Endothelial cell of umbilical vein (primary cell): ENCODE measurements around the gene B4GALNT3. TPM values are rescaled to one million over a fixed set of nuclear protein-coding genes. Genes with fewer than 3 reads are reported as not detected.
A peak's percentile ranks its signal among the peaks of the same experiment; 100 is the strongest.

Experiments used
- BruUV-seq: library from RNA; stranded (reverse); fragments of 400-500 nt; replicated peaks from 2 replicates; lab custom pipeline; 2021; lab: Mats Ljungman, UMichigan
- CTCF ChIA-PET: fragments of 300-600, 350-600 bp; sonication (Branson Sonifier 250); formaldehyde crosslinking; loops from one replicate; lab custom pipeline; 2021; ENCODE audit warnings: antibody characterized with exemption, inconsistent platforms; lab: Charles Lee
- POLR2A ChIA-PET: fragments of 300-600, 350-600 bp; sonication (Branson Sonifier 250); formaldehyde crosslinking; loops from one replicate; lab custom pipeline; 2021; ENCODE audit warnings: antibody characterized with exemption, inconsistent platforms; lab: Charles Lee
- DNase-seq: peaks from one replicate; pipeline ENCODE4 v3.0.0-alpha.2; 2011; ENCODE audit warnings: low read depth, low spot score
- FAIRE-seq: peaks from 2 replicates; lab custom pipeline; 2011; peaks lifted over from hg19 to GRCh38; lab: Jason Lieb, UNC
- H2AFZ ChIP-seq: 2 replicates; pipeline ENCODE4 v1.6.0; 2012; ENCODE audit warnings: low read depth, low read length, control low read depth, inconsistent platforms
- H3K27ac ChIP-seq: 2 replicates; pipeline ENCODE4 v1.5.1; 2011; ENCODE audit warnings: low read depth, mild to moderate bottlenecking, control low read depth, low read length, moderate library complexity; ENCODE audit not compliant: insufficient read depth
- H3K27me3 ChIP-seq, 2 experiments: 2 replicates each; pipeline versions ENCODE4 v1.6.0 to v1.6.1; 2011; ENCODE audit warnings: low read length in 2 of 2, mixed read lengths in 1 of 2; ENCODE audit not compliant: control insufficient read depth in 2 of 2, insufficient read depth in 2 of 2
- H3K36me3 ChIP-seq, 2 experiments: 2 replicates in 1 of 2; 3 replicates in 1 of 2; pipeline ENCODE4 v1.5.1; 2011; ENCODE audit warnings: low read length in 2 of 2, mild to moderate bottlenecking in 1 of 2, moderate library complexity in 1 of 2; ENCODE audit not compliant: control insufficient read depth in 2 of 2, insufficient read depth in 2 of 2; ENCODE audit errors: extremely low read depth in 1 of 2
- H3K4me1 ChIP-seq: 3 replicates; pipeline ENCODE4 v1.5.1; 2011; ENCODE audit warnings: mild to moderate bottlenecking, low read length; ENCODE audit not compliant: control insufficient read depth, insufficient read depth; ENCODE audit errors: extremely low read depth
- H3K4me2 ChIP-seq: 2 replicates; pipeline ENCODE4 v1.6.1; 2011; ENCODE audit warnings: low read length, control low read depth, mixed read lengths; ENCODE audit not compliant: insufficient read depth
- H3K4me3 ChIP-seq, 3 experiments: fragments of 200-600 bp in 1 of 3; sonication (generic), shearing (Covaris generic) in 1 of 3; replicated peaks in 1 of 3; 2 replicates each; pipeline ENCODE4 v1.5.1; 2011 to 2016; ENCODE audit warnings: control low read depth in 3 of 3, low read length in 3 of 3, mild to moderate bottlenecking in 2 of 3, inconsistent platforms in 1 of 3, low read depth in 1 of 3, moderate library complexity in 1 of 3; ENCODE audit not compliant: insufficient read depth in 1 of 3
- H3K79me2 ChIP-seq: 2 replicates; pipeline ENCODE4 v1.6.0; 2012; ENCODE audit warnings: low read length, inconsistent platforms; ENCODE audit not compliant: control insufficient read depth, insufficient read depth
- H3K9ac ChIP-seq: replicated peaks from 2 replicates; pipeline ENCODE3; 2011; ENCODE audit warnings: low read length, control low read depth; ENCODE audit not compliant: insufficient read depth; ENCODE audit errors: extremely low read depth
- H3K9me1 ChIP-seq: replicated peaks from 3 replicates; pipeline ENCODE4 v1.6.0; 2011; ENCODE audit warnings: mild to moderate bottlenecking, low read length; ENCODE audit not compliant: control insufficient read depth, insufficient read depth; ENCODE audit errors: extremely low read depth
- H3K9me3 ChIP-seq: replicated peaks from 2 replicates; pipeline ENCODE4 v1.5.1; 2012; ENCODE audit warnings: low read length, inconsistent platforms; ENCODE audit not compliant: control insufficient read depth, insufficient read depth
- H4K20me1 ChIP-seq: replicated peaks from 2 replicates; pipeline ENCODE3; 2011; ENCODE audit warnings: mild to moderate bottlenecking, low read length; ENCODE audit not compliant: control insufficient read depth, insufficient read depth; ENCODE audit errors: extremely low read depth
- EZH2 ChIP-seq: IDR thresholded peaks from 2 replicates; pipeline ENCODE4 v1.6.1; 2012; ENCODE audit warnings: borderline replicate concordance, low read depth, mild to moderate bottlenecking, moderate library complexity, low read length, inconsistent platforms; ENCODE audit not compliant: severe bottlenecking
- FOS ChIP-seq: IDR thresholded peaks from 2 replicates; pipeline ENCODE4 v1.6.1; 2011; ENCODE audit warnings: mild to moderate bottlenecking, low read length, moderate library complexity, borderline replicate concordance; ENCODE audit not compliant: insufficient read depth
- GATA2 ChIP-seq: IDR thresholded peaks from 2 replicates; pipeline ENCODE4 v1.7.0; 2011; ENCODE audit warnings: low read depth, mild to moderate bottlenecking, moderate library complexity, mixed read lengths, low read length; ENCODE audit not compliant: insufficient read length, insufficient read depth
- JUN ChIP-seq: IDR thresholded peaks from 2 replicates; pipeline ENCODE4 v1.6.1; 2011; ENCODE audit warnings: borderline replicate concordance, low read depth; ENCODE audit not compliant: insufficient read length, insufficient read depth
- MYC ChIP-seq: IDR thresholded peaks from one replicate; pipeline ENCODE4 v1.6.1; 2011; ENCODE audit warnings: mild to moderate bottlenecking, low read depth, low read length
- POLR2A ChIP-seq: IDR thresholded peaks from 2 replicates; pipeline ENCODE4 v1.6.1; 2012; ENCODE audit warnings: low read depth, mild to moderate bottlenecking, control low read depth, low read length
- POLR2AphosphoS5 ChIP-seq: IDR thresholded peaks from 2 replicates; pipeline ENCODE4 v1.6.1; 2012; ENCODE audit warnings: low read depth, mild to moderate bottlenecking, control low read depth, low read length, moderate library complexity; ENCODE audit not compliant: insufficient read depth
- dilution Hi-C: fragments of 300-500 bp; cut with MboI; formaldehyde crosslinking; loops from one replicate; pipeline ENCODE4 v1.15.0; 2019; ENCODE audit warnings: low sequenced_read_pairs; ENCODE audit not compliant: extremely low pct_ligation_motif_present
- intact Hi-C: fragments of 100-400 bp; cut with micrococcal nuclease; formaldehyde crosslinking; loops from one replicate; pipeline ENCODE4 v1.10.0; 2022
- polyA plus RNA-seq, 4 experiments: library from polyadenylated mRNA; depleted of rRNA in 3 of 4; stranded (reverse) in 3 of 4; unstranded in 1 of 4; fragments of >200 nt; gene quantifications; 2 replicates each; pipeline versions ENCODE4 v1.2.1 to v1.2.3, GENCODE V29; 2011 to 2012; ENCODE audit warnings: missing spikeins in 1 of 4
- total RNA-seq: library from RNA; stranded (reverse); gene quantifications from 2 replicates; pipeline ENCODE4 v1.2.3, GENCODE V29; 2021
- TF ChIP-seq, protein P1 (sequence below): IDR thresholded peaks from 2 replicates; pipeline ENCODE4 v1.6.1; 2011; ENCODE audit not compliant: insufficient read depth, insufficient read length
- TF ChIP-seq, protein P2 (sequence below), 2 donors: IDR thresholded peaks; 1 replicate in 1 of 2; 2 replicates in 1 of 2; pipeline ENCODE4 v1.5.1; 2011; ENCODE audit warnings: low read length in 2 of 2, mild to moderate bottlenecking in 2 of 2, moderate library complexity in 2 of 2, control low read depth in 1 of 2, inconsistent platforms in 1 of 2, low read depth in 1 of 2; ENCODE audit not compliant: insufficient read depth in 1 of 2; ENCODE audit errors: extremely low read depth in 1 of 2

The B4GALNT3 gene
- total and polyA plus RNA-seq, 2 donors (not counting 3 experiments of a cell fraction or from before 2014, with no cell fraction given) = 0.07 TPM; not detected in 1

DNA sequence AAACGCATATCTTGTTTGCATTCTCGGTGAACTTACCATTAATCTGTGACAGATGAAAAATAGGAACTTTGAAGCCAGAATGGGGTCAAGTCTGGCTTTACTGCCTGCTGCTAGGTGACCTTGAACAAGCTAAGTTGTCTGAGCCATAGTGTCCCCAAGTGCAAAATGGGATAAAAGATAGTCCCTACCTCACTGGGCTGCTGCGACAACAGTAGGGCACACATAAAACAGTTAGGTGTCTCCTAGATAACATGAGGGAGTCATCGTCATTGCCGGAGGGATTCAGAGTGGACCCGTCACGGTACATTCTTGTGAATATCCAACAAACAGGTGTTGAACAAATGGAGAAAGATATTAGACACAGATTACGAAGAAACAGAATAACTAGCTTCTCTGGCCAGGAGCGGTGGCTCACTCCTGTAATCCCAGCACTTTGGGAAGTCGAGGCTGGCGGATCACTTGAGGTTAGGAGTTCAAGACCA lies 132.3 kb downstream of the B4GALNT3 start:
- no peak for DNase-seq
- Histone ChIP-seq H3K9me3 (no peaks in the 10 kb centered on the region), H3K79me2 (no peaks in the 10 kb centered on the region), H4K20me1 (no peaks in the 10 kb centered on the region), H3K27ac (no peak overlapping the region), H3K9me1 (no peaks in the 10 kb centered on the region), H3K4me2 (no peak overlapping the region), H3K4me3 (no peak overlapping the region), H3K36me3 (no peaks in the 10 kb centered on the region), H3K9ac (no peak overlapping the region), H3K4me1 (no peaks in the 10 kb centered on the region), H2AFZ (no peak overlapping the region), H3K27me3 (peaks cover 3 to 7% of the 10 kb centered on the region in 2 experiments)
- TF ChIP-seq POLR2AphosphoS5 = no peak
- no peak for FAIRE-seq
- POLR2A ChIA-PET = no interaction called here
- CTCF ChIA-PET = interaction anchor here (1.0 to 4.1 kb wide), 6 partner anchors 11 to 991 kb away, joined by 3 to 14 read pairs (median 6); partner anchors contain the start of gene WNK1
- intact Hi-C loops (no loop called here), dilution Hi-C loops (no loop called here)
- BruUV-seq = no TSS peak

DNA sequence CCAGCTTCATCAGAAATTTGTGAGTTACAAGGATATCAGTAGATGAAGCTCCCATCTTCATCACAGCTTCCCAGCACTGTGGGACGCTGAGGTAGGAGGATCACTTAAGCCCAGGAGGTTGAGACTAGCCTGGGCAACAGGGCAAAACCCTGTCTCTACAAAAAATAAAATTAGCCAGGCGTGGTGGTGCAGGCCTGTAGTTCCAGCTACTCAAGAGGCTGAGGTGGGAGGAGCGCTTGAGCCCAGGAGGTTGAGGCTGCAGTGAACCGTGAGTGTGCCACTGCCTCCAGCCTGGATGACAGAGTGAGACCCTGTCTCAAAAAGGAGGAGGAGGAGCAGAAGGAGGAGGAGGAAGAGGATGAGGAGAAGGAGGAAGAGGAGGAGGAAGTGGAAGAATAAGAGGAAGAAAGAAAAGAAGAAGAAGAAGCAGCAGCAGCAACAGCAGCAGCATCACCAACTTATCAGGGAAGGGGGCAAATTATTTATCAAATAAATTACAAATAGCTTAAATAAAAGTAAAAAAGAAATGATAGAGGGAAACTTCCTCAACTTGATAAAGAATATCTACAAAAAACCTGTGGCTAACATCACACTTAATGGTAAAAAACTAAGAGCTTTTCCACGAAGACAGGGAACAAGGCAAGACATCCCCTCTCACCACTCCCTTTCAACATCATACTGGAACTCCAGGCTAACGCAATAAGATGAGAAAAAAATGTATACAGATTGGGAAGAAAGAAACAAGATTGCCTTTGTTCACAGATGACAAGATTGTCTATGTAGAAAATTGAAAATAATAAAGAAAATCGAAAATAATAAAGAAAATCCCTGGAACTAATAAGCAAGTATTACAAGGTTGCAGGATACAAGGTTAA lies 133.9 kb downstream of the B4GALNT3 start:
- POLR2A ChIA-PET = no interaction called here
- no peaks in the 10 kb centered on the region for H3K9me3 ChIP-seq
- H3K9me1 ChIP-seq = no peaks in the 10 kb centered on the region
- no TSS peak for BruUV-seq
- CTCF ChIA-PET = interaction anchor here (1.0 to 4.1 kb wide), 5 partner anchors 14 to 21 kb away, joined by 3 to 14 read pairs (median 6); no protein-coding TSS in a partner anchor
- H2AFZ ChIP-seq = no peak overlapping the region
- H3K4me3 ChIP-seq = no peak overlapping the region
- no peak overlapping the region for H3K27ac ChIP-seq
- no peak overlapping the region for H3K9ac ChIP-seq
- no peak overlapping the region for H3K4me2 ChIP-seq
- FAIRE-seq = peak; percentile 18
- intact Hi-C loops (no loop called here), dilution Hi-C loops (no loop called here)
- no peak for DNase-seq
- H3K27me3 ChIP-seq = peaks cover 3 to 7% of the 10 kb centered on the region in 2 experiments
- H3K36me3 ChIP-seq = no peaks in the 10 kb centered on the region
- H4K20me1 ChIP-seq = no peaks in the 10 kb centered on the region
- TF ChIP-seq POLR2AphosphoS5 (no peak), EZH2 (no peak), MYC (no peak), POLR2A (no peak), GATA2 (no peak), FOS (no peak), JUN (no peak)
- TF ChIP-seq, protein P1, sequence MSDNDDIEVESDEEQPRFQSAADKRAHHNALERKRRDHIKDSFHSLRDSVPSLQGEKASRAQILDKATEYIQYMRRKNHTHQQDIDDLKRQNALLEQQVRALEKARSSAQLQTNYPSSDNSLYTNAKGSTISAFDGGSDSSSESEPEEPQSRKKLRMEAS = no peak
- TF ChIP-seq, protein P2, sequence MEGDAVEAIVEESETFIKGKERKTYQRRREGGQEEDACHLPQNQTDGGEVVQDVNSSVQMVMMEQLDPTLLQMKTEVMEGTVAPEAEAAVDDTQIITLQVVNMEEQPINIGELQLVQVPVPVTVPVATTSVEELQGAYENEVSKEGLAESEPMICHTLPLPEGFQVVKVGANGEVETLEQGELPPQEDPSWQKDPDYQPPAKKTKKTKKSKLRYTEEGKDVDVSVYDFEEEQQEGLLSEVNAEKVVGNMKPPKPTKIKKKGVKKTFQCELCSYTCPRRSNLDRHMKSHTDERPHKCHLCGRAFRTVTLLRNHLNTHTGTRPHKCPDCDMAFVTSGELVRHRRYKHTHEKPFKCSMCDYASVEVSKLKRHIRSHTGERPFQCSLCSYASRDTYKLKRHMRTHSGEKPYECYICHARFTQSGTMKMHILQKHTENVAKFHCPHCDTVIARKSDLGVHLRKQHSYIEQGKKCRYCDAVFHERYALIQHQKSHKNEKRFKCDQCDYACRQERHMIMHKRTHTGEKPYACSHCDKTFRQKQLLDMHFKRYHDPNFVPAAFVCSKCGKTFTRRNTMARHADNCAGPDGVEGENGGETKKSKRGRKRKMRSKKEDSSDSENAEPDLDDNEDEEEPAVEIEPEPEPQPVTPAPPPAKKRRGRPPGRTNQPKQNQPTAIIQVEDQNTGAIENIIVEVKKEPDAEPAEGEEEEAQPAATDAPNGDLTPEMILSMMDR (IDR thresholded peaks at IDR 0.05; ENCODE audit: extremely low read depth in 1 of 2, insufficient read depth in 1 of 2, low read depth in 1 of 2, low read length in 2 of 2) = no peak
- H3K79me2 ChIP-seq = no peaks in the 10 kb centered on the region
- peaks cover 12% of the 10 kb centered on the region for H3K4me1 ChIP-seq
